GM20000 (cell line): ENCODE results near the gene VOPP1.
A peak's percentile ranks its signal among the peaks of the same experiment; 100 is the strongest.

Experiments used
- DNase-seq: peaks from one replicate; pipeline ENCODE4 v3.0.0; 2012; ENCODE audit warnings: low spot score
- CTCF ChIP-seq: IDR thresholded peaks from 2 replicates; pipeline ENCODE4 v1.5.1; 2012; ENCODE audit warnings: mild to moderate bottlenecking, control low read depth; ENCODE audit errors: extremely low read depth, missing control alignments

The VOPP1 gene

GRCh38 chr7:55558962-55559920 lies 13.1 kb downstream of the VOPP1 start:
- no peak for TF ChIP-seq CTCF
- no peak for DNase-seq

DNA sequence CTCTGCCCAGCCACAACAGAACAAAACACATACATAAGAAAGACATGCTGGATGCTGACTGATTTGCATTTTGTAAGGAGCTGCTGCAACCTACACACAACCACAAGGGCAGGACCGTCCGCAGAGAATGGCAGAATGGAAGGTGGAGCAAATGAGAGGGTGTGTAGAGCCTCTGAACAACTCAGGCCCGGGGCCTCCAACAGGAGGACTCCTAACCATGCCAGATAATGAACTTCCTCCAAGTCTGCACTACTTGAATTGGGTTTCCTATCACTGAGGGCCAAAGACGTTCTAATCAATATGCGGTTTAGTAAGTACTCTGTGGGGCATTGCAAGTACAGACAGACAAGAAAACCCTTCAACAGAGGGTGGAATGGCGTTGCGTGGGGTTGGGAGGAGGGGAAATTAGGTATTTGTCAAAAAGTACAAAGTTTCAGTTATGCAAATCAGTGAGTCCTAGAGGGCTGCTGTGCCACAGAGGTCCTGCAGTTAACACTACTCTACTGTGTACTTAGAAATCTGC lies 14.6 kb downstream of the VOPP1 start:
- no peak for TF ChIP-seq CTCF
- DNase-seq: peak; percentile 71

- no peak for TF ChIP-seq CTCF
- no peak for DNase-seq
These were observed 15.8 kb downstream of the VOPP1 start for GRCh38 chr7:55556492-55556891.

DNA sequence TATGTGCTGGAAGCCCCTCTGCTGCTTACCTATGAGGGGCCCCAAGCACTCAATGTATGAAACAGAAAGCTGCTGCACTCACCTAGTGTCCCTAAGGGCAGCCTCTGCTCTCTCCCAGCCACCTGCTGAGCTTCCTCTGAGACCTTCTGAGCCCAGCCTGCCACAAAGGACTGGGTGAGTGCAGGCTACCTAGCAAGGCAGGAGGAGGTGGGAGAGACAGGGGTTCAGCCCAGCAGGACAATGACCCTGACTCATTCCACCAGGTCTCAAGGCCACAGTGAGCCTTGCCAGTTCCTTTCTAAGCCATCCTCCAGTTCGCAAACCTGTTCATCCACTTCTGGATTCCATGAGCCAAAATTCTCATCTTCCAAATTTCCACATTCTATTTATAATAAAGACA lies 16.3 kb downstream of the VOPP1 start:
- DNase-seq: no peak
- TF ChIP-seq CTCF: no peak

DNA sequence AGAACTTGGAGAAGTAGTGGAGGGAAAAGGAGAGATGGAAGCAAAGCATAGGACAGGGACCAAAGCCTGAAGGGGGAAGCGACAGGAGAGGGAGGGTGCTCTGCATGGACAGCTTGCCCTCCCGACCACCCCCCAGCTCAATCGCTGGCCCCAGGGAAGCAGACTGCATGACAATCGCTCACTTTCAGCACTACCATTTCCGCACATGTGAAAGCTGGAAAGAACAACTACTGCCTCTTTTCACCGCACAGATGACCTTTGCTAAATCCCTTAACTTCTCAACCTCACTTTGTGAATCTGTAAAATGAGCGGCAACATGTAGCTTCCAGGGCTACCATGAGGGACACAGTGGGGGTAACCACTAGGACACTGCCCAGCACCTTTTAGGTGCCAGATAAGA lies 17.1 kb downstream of the VOPP1 start:
- no peak for TF ChIP-seq CTCF
- no peak for DNase-seq

- no peak for TF ChIP-seq CTCF
- DNase-seq: no peak
These were observed 18.3 kb downstream of the VOPP1 start for GRCh38 chr7:55554038-55554437.

- no peak for DNase-seq
- no peak for TF ChIP-seq CTCF
These were observed 19.3 kb downstream of the VOPP1 start for GRCh38 chr7:55553024-55553345.
